ENCODE measurements around the gene GABRA4.

The GABRA4 gene

DNA sequence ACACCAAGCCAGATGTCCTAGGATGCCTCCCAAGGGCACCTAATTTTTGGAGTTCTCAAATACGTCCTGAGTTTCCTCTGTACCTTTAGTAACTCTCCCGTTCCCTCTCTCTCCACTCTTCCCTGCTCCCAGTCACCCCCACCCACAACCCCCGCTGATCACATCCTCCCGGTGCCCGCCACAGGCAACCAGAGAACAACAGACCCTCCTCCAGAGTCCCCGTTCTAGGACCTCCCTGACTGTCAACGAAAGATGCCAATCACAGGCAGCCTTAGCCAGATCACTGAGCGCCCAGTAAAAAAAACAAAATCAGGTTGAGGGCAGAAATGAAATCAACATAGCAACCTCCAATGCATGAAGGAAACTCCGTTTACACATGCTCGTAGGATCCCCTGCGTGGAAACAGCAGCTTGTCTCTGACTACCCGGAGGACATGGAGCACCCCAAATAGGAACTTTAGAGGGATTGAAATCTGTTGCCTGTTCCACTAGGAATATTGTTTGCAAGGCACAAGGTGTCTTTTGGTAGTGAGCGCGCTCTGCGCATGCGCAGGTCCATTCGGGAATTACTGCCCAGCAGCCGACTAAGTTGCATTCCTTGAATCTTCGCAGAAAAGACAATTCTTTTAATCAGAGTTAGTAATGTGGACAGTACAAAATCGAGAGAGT lies 37.8 kb upstream of the GABRA4 start, which contains the start of gene GABRB1:
TSS of gene GABRB1 (plus strand) at position 557 of the 668 bp plus-strand sequence.
- no peak for TF ChIP-seq CTCF (IDR thresholded peaks at IDR 0.05; ENCODE audit: low read depth, low read length, missing control alignments)
- no peaks in the 10 kb centered on the region for H3K36me3 ChIP-seq (replicated peaks)
- no peak within 1 kb of the TSS for H3K27ac ChIP-seq
- H3K27me3 ChIP-seq (replicated peaks) = no peaks in the 10 kb centered on the region
- H3K4me3 ChIP-seq (ENCODE audit: low read depth, low read length) = peak within 1 kb of the TSS; percentile 71
- in situ Hi-C loops (cut with HindIII; ENCODE audit: low pct_ligation_motif_present, low sequenced_read_pairs) = no loop called here
- DNase-seq = peak; percentile 70

DNA sequence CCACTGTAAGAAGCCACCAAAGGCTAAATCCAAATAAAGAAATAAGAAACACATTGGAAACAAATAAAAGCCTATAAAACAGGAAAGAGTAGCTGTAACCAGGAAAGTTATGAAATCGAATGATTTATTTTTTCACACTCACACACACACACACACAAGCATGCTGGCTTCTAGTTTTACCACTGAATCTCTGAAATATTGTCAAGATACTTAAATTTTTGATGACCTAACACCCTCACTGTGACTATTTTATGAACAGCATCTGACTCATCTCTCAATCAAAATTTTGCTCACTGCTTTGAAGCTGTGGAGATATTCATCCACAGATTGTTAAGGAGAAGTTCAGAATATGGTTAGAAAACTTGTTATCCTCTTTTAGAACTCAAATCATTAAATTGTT lies 24.1 kb upstream of the GABRA4 start:
- DNase-seq = peak; percentile 28
- no peaks in the 10 kb centered on the region for H3K27me3 ChIP-seq (replicated peaks)
- no peak for TF ChIP-seq CTCF (IDR thresholded peaks at IDR 0.05; ENCODE audit: low read depth, low read length, missing control alignments)
- in situ Hi-C loops (cut with HindIII; ENCODE audit: low pct_ligation_motif_present, low sequenced_read_pairs) = no loop called here
- H3K27ac ChIP-seq = no peak overlapping the region
- H3K4me3 ChIP-seq (ENCODE audit: low read depth, low read length) = no peak overlapping the region
- H3K36me3 ChIP-seq (replicated peaks) = no peaks in the 10 kb centered on the region

GRCh38 chr4:47017081-47017480 lies 23.7 kb upstream of the GABRA4 start:
- no peaks in the 10 kb centered on the region for H3K27me3 ChIP-seq (replicated peaks)
- in situ Hi-C loops (cut with HindIII; ENCODE audit: low pct_ligation_motif_present, low sequenced_read_pairs) = no loop called here
- TF ChIP-seq CTCF (IDR thresholded peaks at IDR 0.05; ENCODE audit: low read depth, low read length, missing control alignments) = no peak
- no peak overlapping the region for H3K4me3 ChIP-seq (ENCODE audit: low read depth, low read length)
- no peak overlapping the region for H3K27ac ChIP-seq
- no peak for DNase-seq
- H3K36me3 ChIP-seq (replicated peaks) = no peaks in the 10 kb centered on the region

- Histone ChIP-seq H3K4me3 (ENCODE audit: low read depth, low read length) (no peak overlapping the region), H3K27ac (no peak overlapping the region), H3K27me3 (replicated peaks) (no peaks in the 10 kb centered on the region), H3K36me3 (replicated peaks) (no peaks in the 10 kb centered on the region)
- TF ChIP-seq CTCF (IDR thresholded peaks at IDR 0.05; ENCODE audit: low read depth, low read length, missing control alignments) = no peak
- in situ Hi-C loops (cut with HindIII; ENCODE audit: low pct_ligation_motif_present, low sequenced_read_pairs) = no loop called here
- no peak for DNase-seq
These were observed 20.0 kb upstream of the GABRA4 start for GRCh38 chr4:47013373-47013772.

DNA sequence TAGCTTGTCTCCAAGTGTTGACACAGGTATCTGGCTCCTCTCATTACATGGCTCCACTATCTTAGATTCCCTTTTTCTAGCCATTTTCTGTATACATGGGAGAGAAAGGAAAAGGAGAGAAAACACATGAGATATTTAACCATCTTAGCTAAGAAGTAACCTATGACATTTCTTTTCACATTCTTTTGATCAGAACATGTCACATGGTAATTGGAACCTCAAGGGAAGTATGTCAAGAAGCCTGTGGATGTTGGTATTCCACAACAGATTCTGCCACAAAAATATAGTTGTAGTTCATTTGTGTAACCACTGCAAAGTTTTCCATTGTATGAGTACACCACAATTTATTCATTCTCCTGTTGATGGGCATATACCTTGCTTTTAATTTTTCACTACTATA lies 19.3 kb upstream of the GABRA4 start:
- Histone ChIP-seq H3K27ac (no peak overlapping the region), H3K4me3 (ENCODE audit: low read depth, low read length) (no peak overlapping the region), H3K27me3 (replicated peaks) (no peaks in the 10 kb centered on the region), H3K36me3 (replicated peaks) (no peaks in the 10 kb centered on the region)
- no peak for TF ChIP-seq CTCF (IDR thresholded peaks at IDR 0.05; ENCODE audit: low read depth, low read length, missing control alignments)
- in situ Hi-C loops (cut with HindIII; ENCODE audit: low pct_ligation_motif_present, low sequenced_read_pairs) = no loop called here
- no peak for DNase-seq

DNA sequence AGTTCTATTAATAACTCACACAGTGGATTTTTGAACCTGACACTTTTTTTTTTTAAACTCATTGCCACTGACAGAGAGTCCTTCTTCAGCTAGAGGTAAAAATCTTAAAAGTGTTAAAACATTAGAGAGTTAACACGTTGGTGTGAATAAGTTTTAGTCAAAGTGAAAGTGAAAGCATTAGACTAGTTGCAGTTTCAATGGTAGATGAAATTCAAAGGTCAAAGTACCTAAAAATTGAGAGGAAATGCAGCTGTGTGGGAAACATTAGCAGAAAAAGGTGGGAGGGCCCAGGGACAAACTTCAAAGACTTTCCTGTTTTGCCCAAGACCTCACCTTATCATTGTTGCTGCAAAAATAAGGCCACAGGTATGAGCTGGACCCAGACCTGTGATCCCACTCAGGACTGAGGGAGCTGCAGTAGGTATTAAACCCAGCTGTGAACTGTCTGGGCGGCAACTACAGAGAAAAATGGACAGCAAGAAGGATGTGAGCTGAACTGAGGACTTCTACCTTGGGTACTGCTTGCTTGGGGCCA lies 17.6 kb upstream of the GABRA4 start:
- in situ Hi-C loops (cut with HindIII; ENCODE audit: low pct_ligation_motif_present, low sequenced_read_pairs) = no loop called here

More for the DNA sequence above, 17.6 kb upstream of the GABRA4 start:
- Histone ChIP-seq H3K4me3 (ENCODE audit: low read depth, low read length) (no peak overlapping the region), H3K36me3 (replicated peaks) (no peaks in the 10 kb centered on the region), H3K27me3 (replicated peaks) (no peaks in the 10 kb centered on the region), H3K27ac (no peak overlapping the region)
- no peak for DNase-seq
- no peak for TF ChIP-seq CTCF (IDR thresholded peaks at IDR 0.05; ENCODE audit: low read depth, low read length, missing control alignments)
